ENCODE results near the gene SLC43A3.
"Not testable (repeated sequence)": the region's sequence is repeated elsewhere in the genome, so short reads cannot be mapped to it uniquely, and the experiment has no call there.

Gene SLC43A3

DNA sequence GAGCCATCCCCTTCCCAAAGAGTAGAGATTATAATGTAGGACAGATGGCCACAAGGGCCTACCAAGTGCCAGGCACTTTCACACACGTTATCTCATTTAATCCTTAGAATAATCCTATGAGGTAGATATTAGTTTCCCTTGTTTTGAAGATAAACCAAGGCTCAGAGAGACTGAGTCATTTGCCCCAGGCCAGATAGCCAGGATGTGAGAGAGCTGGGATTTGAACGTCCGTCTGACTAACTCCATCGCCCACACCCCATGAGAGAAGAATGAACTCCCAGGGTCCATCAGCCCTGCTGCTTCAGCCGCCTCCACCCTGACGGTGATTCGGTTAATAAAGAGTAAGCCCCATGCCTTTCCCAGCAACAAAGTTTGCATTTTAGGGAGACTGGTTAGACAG lies 56.7 kb downstream of the SLC43A3 start:
- H3K4me3 ChIP-seq (ENCODE audit: low read depth, low read length), result no peak overlapping the region
- TF ChIP-seq CTCF (IDR thresholded peaks at IDR 0.05; ENCODE audit: borderline replicate concordance, insufficient read depth, low read depth, low read length), result no peak

DNA sequence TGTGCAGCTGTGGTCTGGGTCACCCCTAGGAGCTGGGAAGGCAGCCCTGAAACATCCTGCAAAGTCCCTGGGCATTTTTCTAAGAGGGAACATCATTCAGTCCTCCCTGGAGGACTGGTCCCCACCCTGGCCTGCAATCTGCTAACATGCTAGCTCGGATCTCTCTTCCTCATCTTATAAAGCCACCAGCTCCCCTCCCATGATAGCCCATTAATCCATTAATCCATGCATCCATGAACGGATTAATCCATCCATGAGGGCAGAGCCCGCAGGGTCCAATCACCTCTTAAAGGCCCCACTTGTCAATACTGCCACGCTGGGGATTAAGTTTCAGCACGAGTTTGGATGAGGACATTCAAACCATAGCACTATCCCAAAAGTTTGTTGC lies 58.1 kb downstream of the SLC43A3 start:
- H3K4me3 ChIP-seq (ENCODE audit: low read depth, low read length), result no peak overlapping the region
- no peak for TF ChIP-seq CTCF (IDR thresholded peaks at IDR 0.05; ENCODE audit: borderline replicate concordance, insufficient read depth, low read depth, low read length)

GRCh38 chr11:57368106-57368844 lies 58.6 kb downstream of the SLC43A3 start:
- no peak overlapping the region for H3K4me3 ChIP-seq (ENCODE audit: low read depth, low read length)
- no peak for TF ChIP-seq CTCF (IDR thresholded peaks at IDR 0.05; ENCODE audit: borderline replicate concordance, insufficient read depth, low read depth, low read length)

GRCh38 chr11:57364851-57365660 lies 61.9 kb downstream of the SLC43A3 start:
- no peak for TF ChIP-seq CTCF (IDR thresholded peaks at IDR 0.05; ENCODE audit: borderline replicate concordance, insufficient read depth, low read depth, low read length)

DNA sequence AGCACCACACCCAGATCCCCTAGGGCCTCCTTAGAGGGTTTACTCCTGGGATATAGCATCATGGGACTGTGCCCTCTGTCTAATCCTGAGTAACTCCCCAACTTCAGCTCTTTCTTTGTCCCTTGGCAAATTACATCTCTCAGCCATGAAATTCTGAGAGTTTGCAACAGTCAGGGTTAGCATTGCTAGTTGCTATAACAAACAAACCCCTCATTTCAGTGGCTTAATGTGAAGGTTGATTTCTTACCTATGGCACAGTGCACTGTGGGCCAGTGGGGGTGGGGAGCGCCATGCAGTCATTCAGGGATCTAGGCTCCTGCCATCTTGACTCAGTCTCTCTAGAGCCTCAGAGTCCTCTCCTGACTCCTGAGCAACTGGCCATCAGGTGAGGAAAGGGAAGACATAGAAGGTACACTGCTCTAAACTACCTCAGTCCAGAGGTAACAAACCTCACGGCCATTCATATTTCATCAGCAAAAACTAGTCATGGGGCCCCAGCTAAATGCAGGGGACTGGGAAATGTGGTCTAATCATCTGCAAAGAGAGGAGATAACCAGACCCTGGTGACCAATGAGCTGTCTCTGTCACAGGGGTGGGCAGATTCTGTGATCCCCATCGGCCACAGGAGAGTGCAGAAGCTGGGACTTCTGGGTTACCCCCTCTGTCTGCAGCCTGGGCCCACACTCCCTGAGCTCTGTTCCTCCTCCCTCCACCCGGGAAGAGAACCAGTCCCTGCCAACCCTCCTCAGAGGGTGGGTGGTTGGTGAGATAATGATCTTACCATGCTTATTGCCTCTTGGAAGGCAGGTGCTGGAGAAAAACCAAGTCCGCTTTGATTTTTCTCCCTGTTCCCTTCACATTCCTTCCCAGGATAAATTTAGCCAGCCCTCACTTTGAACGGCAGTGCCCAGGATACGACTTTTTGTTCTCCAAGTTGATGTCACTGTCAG lies 63.5 kb downstream of the SLC43A3 start:
- TF ChIP-seq CTCF (IDR thresholded peaks at IDR 0.05; ENCODE audit: borderline replicate concordance, insufficient read depth, low read depth, low read length), result no peak
- H3K4me3 ChIP-seq (ENCODE audit: low read depth, low read length), result no peak overlapping the region

More at GRCh38 chr11:57364851-57365660, 61.9 kb downstream of the SLC43A3 start:
- H3K4me3 ChIP-seq (ENCODE audit: low read depth, low read length), result no peak overlapping the region

DNA sequence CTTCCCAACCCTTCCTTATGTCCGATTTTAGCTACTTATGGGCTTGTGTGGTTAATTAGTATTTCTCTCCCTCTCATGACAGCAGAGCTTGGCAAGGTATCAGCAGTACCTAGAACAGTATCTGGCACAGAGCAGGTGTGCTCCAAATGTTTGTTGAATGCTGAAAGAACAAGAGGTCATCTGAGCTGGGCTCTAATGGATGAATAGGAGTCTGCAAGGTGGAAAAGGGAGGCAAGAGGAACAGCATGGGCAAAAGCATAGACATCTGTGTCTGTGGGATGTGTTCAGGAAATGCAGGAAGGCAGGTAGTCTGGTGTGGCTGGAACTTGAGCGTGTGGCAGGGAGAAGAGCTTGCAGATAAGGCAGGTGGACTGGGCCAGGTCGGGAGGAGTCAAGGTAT lies 65.0 kb downstream of the SLC43A3 start:
- no peak overlapping the region for H3K4me3 ChIP-seq (ENCODE audit: low read depth, low read length)
- no peak for TF ChIP-seq CTCF (IDR thresholded peaks at IDR 0.05; ENCODE audit: borderline replicate concordance, insufficient read depth, low read depth, low read length)

GRCh38 chr11:57361420-57361819 lies 65.5 kb downstream of the SLC43A3 start:
- not testable (repeated sequence) for H3K4me3 ChIP-seq (ENCODE audit: low read depth, low read length)
